GM18498 (cell line): ENCODE measurements around the gene FOXK1.

ENCODE experiments used
- ATAC-seq: cut with Tn5 transposase; IDR thresholded peaks from one replicate; pipeline ENCODE4 v1.9.1; 2021; ENCODE audit warnings: mild to moderate bottlenecking, moderate library complexity; ENCODE audit not compliant: unreplicated experiment

The FOXK1 gene

GRCh38 chr7:4718075-4718474 lies 36.0 kb downstream of the FOXK1 start:
- ATAC-seq: no peak

GRCh38 chr7:4720225-4720624 lies 38.1 kb downstream of the FOXK1 start:
- ATAC-seq: no peak

DNA sequence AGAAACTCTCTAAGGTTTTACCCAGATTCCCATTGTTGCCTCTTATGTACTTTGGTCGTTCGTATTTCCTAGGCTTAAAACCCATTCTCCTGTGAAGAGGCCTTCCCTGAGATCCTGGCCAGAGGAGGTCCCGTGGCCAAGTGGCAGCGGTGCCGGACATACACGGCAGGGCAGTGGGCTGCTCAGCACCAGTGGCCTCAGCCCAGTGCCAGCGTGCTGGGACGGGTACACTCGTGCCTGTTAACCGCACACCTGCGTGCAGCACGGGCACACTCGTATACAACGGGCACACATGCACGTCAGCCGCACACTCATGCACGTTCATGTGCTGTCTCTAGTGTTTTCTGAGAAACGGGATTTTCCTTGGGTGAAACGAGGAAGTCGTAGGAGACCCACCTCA lies 40.2 kb downstream of the FOXK1 start:
- no peak for ATAC-seq

DNA sequence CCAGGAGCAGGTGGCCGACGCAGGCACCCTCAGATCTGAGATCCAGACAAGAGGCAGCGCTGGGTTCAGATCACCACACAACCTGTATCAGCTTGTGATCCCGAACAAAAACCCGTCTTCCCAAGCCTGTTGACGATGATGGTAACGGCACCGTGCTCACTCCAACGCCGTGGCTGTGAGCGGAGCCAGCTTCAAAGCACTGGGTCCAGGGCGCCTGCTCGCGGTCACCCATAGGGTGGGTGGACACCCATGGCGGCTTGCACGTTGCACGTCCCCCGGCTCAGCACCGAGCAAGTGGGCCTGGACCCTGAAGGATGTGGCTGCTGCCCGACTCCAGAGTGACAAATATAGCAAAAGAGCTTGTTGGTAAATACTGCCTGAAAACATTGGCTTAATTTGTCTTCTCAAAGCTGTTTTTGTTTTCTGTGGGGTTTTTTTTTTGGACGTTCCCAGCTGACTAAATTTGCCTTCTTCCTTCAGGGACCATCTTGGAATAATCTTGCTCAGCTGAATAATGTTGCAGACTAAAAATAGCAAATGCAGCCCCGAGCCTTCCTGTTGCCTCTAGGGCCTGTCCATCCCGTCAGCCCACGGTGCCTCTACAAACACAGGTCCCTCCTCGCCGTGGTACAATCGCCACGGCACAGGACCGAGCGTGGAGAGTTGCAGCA lies 41.0 kb downstream of the FOXK1 start:
- ATAC-seq: no peak

DNA sequence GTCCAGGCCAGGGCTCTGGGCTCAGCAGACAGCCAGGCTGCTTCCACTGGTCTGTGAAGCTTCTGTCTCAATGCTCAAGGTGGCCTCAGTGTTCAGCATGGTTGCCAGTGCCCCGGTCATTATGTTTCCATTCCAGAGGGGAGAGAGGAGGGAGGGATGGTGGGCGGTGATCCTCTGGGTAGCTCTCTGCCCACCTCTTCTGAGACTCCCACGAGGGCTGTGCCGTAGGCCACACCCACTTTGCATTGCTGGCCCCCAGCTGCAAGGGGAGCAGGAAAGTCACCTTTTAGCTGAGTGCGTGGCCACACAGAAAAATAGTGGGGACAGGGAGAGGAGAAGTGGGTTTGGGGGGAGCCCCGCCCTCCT lies 42.5 kb downstream of the FOXK1 start:
- peak; percentile 18 for ATAC-seq

- ATAC-seq: peak; percentile 71
These were observed 43.1 kb downstream of the FOXK1 start for GRCh38 chr7:4725014-4725849.

DNA sequence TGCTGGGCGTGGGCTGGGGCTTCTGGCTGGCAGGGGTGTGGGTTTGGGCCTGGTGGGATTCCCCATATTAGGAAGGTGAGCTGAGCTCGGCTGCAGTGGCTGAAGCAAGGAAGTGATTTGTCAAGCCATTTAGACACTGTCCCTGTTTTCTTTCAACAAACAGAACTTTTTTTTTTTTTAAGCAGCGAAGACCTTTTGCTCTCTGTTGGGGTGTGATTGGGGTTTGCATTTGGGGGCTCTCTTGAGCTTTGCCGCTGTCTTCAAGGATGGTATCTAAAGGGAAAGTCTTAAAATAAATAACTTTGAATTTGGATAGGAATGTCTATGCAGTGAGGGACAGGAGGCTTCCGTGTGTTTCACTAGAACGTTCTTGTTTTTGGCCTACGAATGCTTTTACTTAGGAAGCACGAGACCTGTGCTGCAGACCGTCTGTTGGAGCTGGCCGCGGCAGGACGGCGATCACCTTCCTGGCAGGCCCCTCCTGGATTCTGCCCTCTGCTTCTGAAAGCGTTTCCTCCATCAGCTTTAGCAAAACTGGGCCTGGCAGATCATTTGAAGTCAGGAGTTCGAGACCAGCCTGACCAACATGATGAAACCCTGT lies 43.9 kb downstream of the FOXK1 start:
- ATAC-seq: no peak

GRCh38 chr7:4726566-4726965 lies 44.5 kb downstream of the FOXK1 start:
- no peak for ATAC-seq

- ATAC-seq: no peak
These were observed 46.0 kb downstream of the FOXK1 start for GRCh38 chr7:4727914-4728705.

DNA sequence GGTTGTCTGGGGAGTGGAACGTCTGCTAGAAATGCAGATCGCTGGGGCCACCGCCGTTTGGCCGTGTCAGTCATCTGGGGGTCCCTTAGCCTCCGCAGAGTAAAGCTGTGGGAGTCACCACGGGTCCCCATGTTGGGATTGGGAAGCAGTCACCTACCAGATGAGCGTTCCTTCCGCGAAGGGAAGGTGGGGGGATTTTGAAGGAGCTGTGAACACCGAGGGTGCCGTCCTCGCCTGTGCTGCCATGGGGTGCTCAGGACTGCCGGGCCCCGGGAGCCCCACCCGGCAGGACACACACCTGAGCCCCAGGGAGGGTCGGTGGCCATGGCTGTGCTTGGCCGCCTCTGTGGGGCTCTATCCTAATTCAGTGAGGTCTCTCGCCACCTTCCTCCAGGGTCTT lies 47.2 kb downstream of the FOXK1 start:
- no peak for ATAC-seq

GRCh38 chr7:4730276-4730675 lies 48.2 kb downstream of the FOXK1 start:
- ATAC-seq: no peak

DNA sequence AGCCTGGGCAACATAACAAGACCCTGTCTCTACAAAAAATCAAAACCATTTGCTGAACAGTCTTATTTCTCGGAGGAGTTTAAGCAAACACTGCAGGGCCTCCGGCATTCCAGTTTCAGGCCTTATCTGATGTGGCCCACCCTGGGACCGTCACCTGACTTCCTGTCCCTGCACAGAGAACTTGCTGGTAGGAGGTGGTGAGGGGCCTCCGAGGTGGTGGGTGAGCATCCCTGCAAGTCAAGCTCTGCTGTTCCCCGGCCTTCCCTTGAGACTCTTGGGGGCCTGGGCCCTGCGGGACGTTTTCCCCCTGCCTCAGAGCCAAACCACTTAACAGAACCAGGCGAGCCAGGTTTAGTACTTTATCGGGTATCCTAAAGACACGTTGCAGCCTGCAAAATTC lies 48.9 kb downstream of the FOXK1 start:
- no peak for ATAC-seq

GRCh38 chr7:4731803-4732202 lies 49.7 kb downstream of the FOXK1 start:
- no peak for ATAC-seq

GRCh38 chr7:4733936-4734528 lies 51.9 kb downstream of the FOXK1 start:
- no peak for ATAC-seq

DNA sequence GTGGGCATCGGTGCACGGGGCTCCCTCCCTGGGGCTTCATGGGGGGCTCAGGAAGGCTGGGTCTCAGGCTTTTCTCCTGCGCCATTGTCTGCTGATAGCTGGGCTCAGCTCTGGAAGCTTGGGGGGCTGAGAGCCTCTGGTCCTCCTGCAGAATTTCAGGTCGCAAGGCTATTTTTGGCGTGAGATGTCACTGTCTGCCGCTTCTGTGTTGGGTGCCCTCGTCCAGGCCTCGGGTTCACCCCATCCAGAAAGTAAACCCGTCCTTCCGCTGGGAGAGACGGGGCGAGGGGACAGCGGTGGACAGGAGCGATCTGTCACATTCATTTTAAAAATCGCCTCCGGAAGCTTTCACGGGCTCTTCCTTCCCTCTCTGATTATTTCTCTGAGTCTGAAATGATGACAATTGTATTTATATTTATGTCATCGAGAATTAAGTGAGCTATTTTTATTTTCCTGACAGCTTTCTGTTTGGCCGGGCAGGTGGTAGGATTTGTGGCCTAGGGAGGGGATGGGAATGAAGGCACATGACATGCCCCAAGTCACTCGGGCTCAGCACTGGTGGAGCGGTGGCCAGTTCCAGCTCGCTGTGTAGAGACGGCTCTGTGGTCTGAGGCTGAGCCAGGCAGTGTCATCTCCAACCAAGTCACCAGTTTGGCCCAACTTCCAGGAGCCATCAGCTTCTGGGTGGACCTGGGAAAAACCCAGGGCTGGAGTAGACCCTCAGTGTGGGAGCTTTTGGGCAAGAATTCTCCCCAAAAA lies 52.7 kb downstream of the FOXK1 start:
- ATAC-seq: no peak

DNA sequence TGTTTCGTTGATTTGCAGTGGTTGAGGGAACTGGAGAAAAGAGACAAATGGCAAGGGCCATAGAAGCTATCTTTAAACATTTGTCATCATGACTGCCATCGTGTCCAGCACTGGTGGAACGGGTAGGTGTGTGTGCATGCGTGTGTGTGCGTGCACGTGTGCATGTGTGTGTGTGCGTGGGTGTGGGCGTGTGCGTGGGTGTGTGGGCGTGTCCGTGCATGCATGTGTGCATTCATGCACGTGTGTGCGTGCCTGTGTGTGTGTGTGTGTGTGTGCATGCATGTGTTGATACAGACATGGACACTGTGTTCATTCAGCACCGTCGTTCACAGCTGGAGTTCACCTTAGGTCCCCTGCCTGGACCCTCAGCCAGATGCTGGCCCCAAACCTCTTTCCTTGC lies 55.2 kb downstream of the FOXK1 start:
- no peak for ATAC-seq

- no peak for ATAC-seq
These were observed 56.8 kb downstream of the FOXK1 start for GRCh38 chr7:4738711-4739527.

GRCh38 chr7:4739528-4739992 lies 57.5 kb downstream of the FOXK1 start:
- no peak for ATAC-seq

DNA sequence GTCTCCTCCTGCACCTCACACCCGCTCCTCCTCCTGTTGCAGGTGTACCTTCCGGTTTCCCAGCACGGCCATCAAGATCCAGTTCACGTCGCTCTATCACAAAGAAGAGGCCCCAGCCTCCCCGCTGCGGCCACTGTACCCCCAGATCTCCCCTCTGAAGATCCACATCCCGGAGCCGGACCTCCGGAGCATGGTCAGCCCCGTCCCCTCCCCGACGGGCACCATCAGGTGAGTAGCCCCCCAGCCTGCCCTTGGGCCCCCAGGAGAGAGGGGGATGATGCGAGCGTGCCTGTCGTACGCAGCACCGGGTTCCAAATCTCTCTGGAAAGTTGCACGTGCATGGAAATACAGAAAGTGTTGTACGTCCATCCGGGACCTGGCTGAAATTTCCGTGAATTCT lies 58.7 kb downstream of the FOXK1 start:
- ATAC-seq: no peak
